A673 (cell line): Measurements from ENCODE around the gene PELI2. TPM values are rescaled to one million over a fixed set of nuclear protein-coding genes. Genes with fewer than 3 reads are reported as not detected.

ENCODE experiments used
- BruUV-seq: library from RNA; stranded (reverse); fragments of 400-500 nt; replicated peaks from 2 replicates; lab custom pipeline; 2021; lab: Mats Ljungman, UMichigan
- CTCF ChIA-PET: fragments of 300-600 bp; sonication (Branson Sonifier 250); formaldehyde crosslinking; loops from one replicate; lab custom pipeline; 2022; ENCODE audit warnings: antibody characterized with exemption; lab: Charles Lee
- POLR2A ChIA-PET: fragments of 300-600 bp; sonication (Branson Sonifier 250); formaldehyde crosslinking; loops from one replicate; lab custom pipeline; 2022; ENCODE audit warnings: antibody characterized with exemption; ENCODE audit not compliant: low non-redundant PET; lab: Charles Lee
- DNase-seq: peaks from one replicate; pipeline ENCODE4 v3.0.0-alpha.2; 2015; ENCODE audit warnings: low spot score
- H3K27ac ChIP-seq: fragments of 200-600 bp; sonication (generic); 2 replicates; pipeline ENCODE4 v1.5.1; 2016; ENCODE audit warnings: mixed run types, low read depth, mild to moderate bottlenecking, mixed read lengths, antibody characterized with exemption, low read length; ENCODE audit not compliant: poor library complexity, severe bottlenecking
- H3K27me3 ChIP-seq: fragments of 200-600 bp; sonication (generic); replicated peaks from 2 replicates; pipeline ENCODE4 v1.6.1; 2017; ENCODE audit warnings: mixed run types, low read depth, mild to moderate bottlenecking, mixed read lengths, antibody characterized with exemption, low read length; ENCODE audit not compliant: insufficient read depth, poor library complexity
- H3K36me3 ChIP-seq: fragments of 200-600 bp; sonication (generic); 2 replicates; pipeline ENCODE4 v1.6.1; 2016; ENCODE audit warnings: mixed run types, mild to moderate bottlenecking, mixed read lengths, antibody characterized with exemption, low read length; ENCODE audit not compliant: insufficient read depth, poor library complexity, severe bottlenecking
- H3K4me1 ChIP-seq: fragments of 200-600 bp; sonication (generic); 2 replicates; pipeline ENCODE4 v1.6.1; 2017; ENCODE audit warnings: mixed run types, mild to moderate bottlenecking, mixed read lengths, antibody characterized with exemption, low read length; ENCODE audit not compliant: insufficient read depth, poor library complexity, severe bottlenecking
- H3K4me3 ChIP-seq: fragments of 200-600 bp; sonication (generic); 2 replicates; pipeline ENCODE4 v1.5.1; 2016; ENCODE audit warnings: low read depth, mixed run types, mild to moderate bottlenecking, mixed read lengths, low read length; ENCODE audit not compliant: poor library complexity, severe bottlenecking
- H3K9me3 ChIP-seq: fragments of 200-600 bp; sonication (generic); 2 replicates; pipeline ENCODE4 v1.6.1; 2016; ENCODE audit warnings: mixed run types, low read depth, mild to moderate bottlenecking, mixed read lengths, antibody characterized with exemption, low read length; ENCODE audit not compliant: poor library complexity, severe bottlenecking
- EZH2 ChIP-seq: fragments of 200-600 bp; sonication (generic); IDR thresholded peaks from 2 replicates; pipeline ENCODE4 v1.6.1; 2017; ENCODE audit warnings: borderline replicate concordance, low read depth, mild to moderate bottlenecking, mixed read lengths, antibody characterized with exemption, low read length; ENCODE audit not compliant: poor library complexity, severe bottlenecking
- intact Hi-C: fragments of 100-400 bp; cut with micrococcal nuclease; formaldehyde crosslinking; loops from one replicate; pipeline ENCODE4 v1.10.0; 2022; ENCODE audit not compliant: unreplicated experiment
- total RNA-seq: library from RNA; stranded (reverse); gene quantifications from 2 replicates; pipeline ENCODE4 v1.2.3, GENCODE V29; 2021
- TF ChIP-seq, protein P1 (sequence below): fragments of 300-800, 200-600 bp; sonication (generic); conservative IDR thresholded peaks from 2 replicates; pipeline ENCODE4 v1.5.1; 2017; ENCODE audit warnings: low read depth, mild to moderate bottlenecking, antibody characterized with exemption, low read length, moderate library complexity, mixed read lengths

PELI2 gene
- total RNA-seq, 1 experiment from 2014 or later = 5.5 TPM

- CTCF ChIA-PET = no interaction called here
- TF ChIP-seq, protein P1, sequence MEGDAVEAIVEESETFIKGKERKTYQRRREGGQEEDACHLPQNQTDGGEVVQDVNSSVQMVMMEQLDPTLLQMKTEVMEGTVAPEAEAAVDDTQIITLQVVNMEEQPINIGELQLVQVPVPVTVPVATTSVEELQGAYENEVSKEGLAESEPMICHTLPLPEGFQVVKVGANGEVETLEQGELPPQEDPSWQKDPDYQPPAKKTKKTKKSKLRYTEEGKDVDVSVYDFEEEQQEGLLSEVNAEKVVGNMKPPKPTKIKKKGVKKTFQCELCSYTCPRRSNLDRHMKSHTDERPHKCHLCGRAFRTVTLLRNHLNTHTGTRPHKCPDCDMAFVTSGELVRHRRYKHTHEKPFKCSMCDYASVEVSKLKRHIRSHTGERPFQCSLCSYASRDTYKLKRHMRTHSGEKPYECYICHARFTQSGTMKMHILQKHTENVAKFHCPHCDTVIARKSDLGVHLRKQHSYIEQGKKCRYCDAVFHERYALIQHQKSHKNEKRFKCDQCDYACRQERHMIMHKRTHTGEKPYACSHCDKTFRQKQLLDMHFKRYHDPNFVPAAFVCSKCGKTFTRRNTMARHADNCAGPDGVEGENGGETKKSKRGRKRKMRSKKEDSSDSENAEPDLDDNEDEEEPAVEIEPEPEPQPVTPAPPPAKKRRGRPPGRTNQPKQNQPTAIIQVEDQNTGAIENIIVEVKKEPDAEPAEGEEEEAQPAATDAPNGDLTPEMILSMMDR = no peak
- no peak for TF ChIP-seq EZH2
- no TSS peak for BruUV-seq
These were observed 117.2 kb downstream of the PELI2 start for GRCh38 chr14:56235388-56235787.

GRCh38 chr14:56237398-56237797, 119.2 kb downstream of the PELI2 start:
- no peak overlapping the region for H3K4me3 ChIP-seq
- no peaks in the 10 kb centered on the region for H3K4me1 ChIP-seq
- ChIA-PET CTCF (no interaction called here), POLR2A (no interaction called here)
- H3K27ac ChIP-seq = no peak overlapping the region
- no peak for DNase-seq
- TF ChIP-seq, protein P1 = no peak
- TF ChIP-seq EZH2 = no peak
- BruUV-seq = no TSS peak
- no peaks in the 10 kb centered on the region for H3K36me3 ChIP-seq
- no peaks in the 10 kb centered on the region for H3K9me3 ChIP-seq
- intact Hi-C loops = loop anchor here (5.0 kb wide), 1 partner anchor 235 kb away; no protein-coding TSS in a partner anchor
- H3K27me3 ChIP-seq = no peaks in the 10 kb centered on the region

More at GRCh38 chr14:56235388-56235787, 117.2 kb downstream of the PELI2 start:
- Histone ChIP-seq H3K4me3 (no peak overlapping the region), H3K36me3 (no peaks in the 10 kb centered on the region), H3K27me3 (no peaks in the 10 kb centered on the region), H3K27ac (no peak overlapping the region), H3K4me1 (no peaks in the 10 kb centered on the region), H3K9me3 (no peaks in the 10 kb centered on the region)
- POLR2A ChIA-PET = interaction anchor here (0.6 kb wide), 1 partner anchor 651 kb away, joined by 5 read pairs; no protein-coding TSS in a partner anchor
- no peak for DNase-seq
- intact Hi-C loops = loop anchor here (5.0 kb wide), 1 partner anchor 237 kb away; no protein-coding TSS in a partner anchor

GRCh38 chr14:56241461-56241860, 123.2 kb downstream of the PELI2 start:
- intact Hi-C loops = no loop called here
- CTCF ChIA-PET = no interaction called here
- H3K36me3 ChIP-seq = no peaks in the 10 kb centered on the region
- no peak overlapping the region for H3K27ac ChIP-seq
- H3K9me3 ChIP-seq = no peaks in the 10 kb centered on the region
- peaks cover 11% of the 10 kb centered on the region for H3K4me1 ChIP-seq
- TF ChIP-seq EZH2 = no peak
- TF ChIP-seq, protein P1 = no peak
- no TSS peak for BruUV-seq
- no peaks in the 10 kb centered on the region for H3K27me3 ChIP-seq
- POLR2A ChIA-PET = no interaction called here
- no peak for DNase-seq
- H3K4me3 ChIP-seq = no peak overlapping the region
